Kidney (tissue), 14 donors: Measurements from ENCODE around the gene FAM131B. TPM values are rescaled to one million over a fixed set of nuclear protein-coding genes. Genes with fewer than 3 reads are reported as not detected.
A peak's percentile ranks its signal among the peaks of the same experiment; 100 is the strongest.

Experiments
- DNase-seq, 5 donors: peaks; one replicate each; pipeline ENCODE4 v3.0.0-alpha.2; 2013 to 2020
- FAIRE-seq: peaks from 2 replicates; lab custom pipeline; 2012; peaks lifted over from hg19 to GRCh38; lab: Jason Lieb, UNC
- H3K27ac ChIP-seq, 2 donors: one replicate each; pipeline ENCODE4 v1.7.0; 2013; ENCODE audit warnings: low read depth in 2 of 2, low read length in 2 of 2, inconsistent platforms in 1 of 2
- H3K27me3 ChIP-seq: one replicate; pipeline ENCODE4 v1.7.1; 2013; ENCODE audit warnings: low read length, inconsistent platforms; ENCODE audit not compliant: control insufficient read depth, insufficient read depth
- H3K36me3 ChIP-seq, 3 donors: one replicate each; pipeline versions ENCODE4 v1.7.0 to v1.7.1; 2013; ENCODE audit warnings: low read length in 3 of 3, control low read depth in 1 of 3, inconsistent platforms in 1 of 3; ENCODE audit not compliant: insufficient read depth in 3 of 3, control insufficient read depth in 2 of 3
- H3K4me1 ChIP-seq, 3 donors: one replicate each; pipeline versions ENCODE4 v1.7.0 to v1.7.1; 2013; ENCODE audit warnings: low read length in 3 of 3, inconsistent platforms in 1 of 3, low read depth in 1 of 3; ENCODE audit not compliant: control insufficient read depth in 2 of 3, insufficient read depth in 2 of 3
- H3K4me3 ChIP-seq, 3 donors: one replicate each; pipeline versions ENCODE4 v1.7.0 to v1.8.1; 2013; ENCODE audit warnings: low read length in 3 of 3, control low read depth in 1 of 3, inconsistent platforms in 1 of 3
- H3K9ac ChIP-seq, 3 donors: one replicate each; pipeline versions ENCODE4 v1.7.0 to v1.7.1; 2013; ENCODE audit warnings: low read length in 3 of 3, control low read depth in 1 of 3, inconsistent platforms in 1 of 3
- H3K9me3 ChIP-seq, 3 donors: one replicate each; pipeline versions ENCODE4 v1.7.0 to v1.7.1; 2013; ENCODE audit warnings: low read length in 3 of 3, control low read depth in 1 of 3, inconsistent platforms in 1 of 3; ENCODE audit not compliant: control insufficient read depth in 2 of 3, insufficient read depth in 1 of 3
- intact Hi-C: fragments of 100-400 bp; cut with DNase I; formaldehyde crosslinking; loops from one replicate; pipeline ENCODE4 v1.11.1; 2022
- polyA plus RNA-seq: library from polyadenylated mRNA; stranded (reverse); fragments of 350-450 nt; fragmentation: Illumina TruSeq; extraction: RNeasy Lipid Tissue Mini Kit (QIAGEN cat#74804); gene quantifications from one replicate; pipeline ENCODE4 v1.2.3, GENCODE V29; 2014; ENCODE audit warnings: low read depth, low replicate concordance; ENCODE audit not compliant: insufficient read depth
- total RNA-seq: library from RNA; stranded (reverse); fragmentation: NEBNext Ultra II Directional; extraction: Animal tissue kit (Norgen Biotek cat#: 25700); gene quantifications from one replicate; pipeline ENCODE4 v1.2.1, GENCODE V29; 2021
- TF ChIP-seq, protein P1 (sequence below): IDR thresholded peaks from 3 replicates; pipeline ENCODE4 v1.5.1; 2012; ENCODE audit warnings: mild to moderate bottlenecking, moderate library complexity, borderline replicate concordance; ENCODE audit not compliant: insufficient read depth; ENCODE audit errors: extremely low read depth
- donor health status: control.
- donor health status: control.
- donor health status: control.
- donor health status: control.
- donor health status: control.
- donor health status: DM: yes; HTN: yes; CAD: no.
- donor health status: Normal renal cell carcinoma (clear cell type).

The FAM131B gene
- total and polyA plus RNA-seq, 2 donors from 2014 or later, result 0.19 to 0.82 TPM

DNA sequence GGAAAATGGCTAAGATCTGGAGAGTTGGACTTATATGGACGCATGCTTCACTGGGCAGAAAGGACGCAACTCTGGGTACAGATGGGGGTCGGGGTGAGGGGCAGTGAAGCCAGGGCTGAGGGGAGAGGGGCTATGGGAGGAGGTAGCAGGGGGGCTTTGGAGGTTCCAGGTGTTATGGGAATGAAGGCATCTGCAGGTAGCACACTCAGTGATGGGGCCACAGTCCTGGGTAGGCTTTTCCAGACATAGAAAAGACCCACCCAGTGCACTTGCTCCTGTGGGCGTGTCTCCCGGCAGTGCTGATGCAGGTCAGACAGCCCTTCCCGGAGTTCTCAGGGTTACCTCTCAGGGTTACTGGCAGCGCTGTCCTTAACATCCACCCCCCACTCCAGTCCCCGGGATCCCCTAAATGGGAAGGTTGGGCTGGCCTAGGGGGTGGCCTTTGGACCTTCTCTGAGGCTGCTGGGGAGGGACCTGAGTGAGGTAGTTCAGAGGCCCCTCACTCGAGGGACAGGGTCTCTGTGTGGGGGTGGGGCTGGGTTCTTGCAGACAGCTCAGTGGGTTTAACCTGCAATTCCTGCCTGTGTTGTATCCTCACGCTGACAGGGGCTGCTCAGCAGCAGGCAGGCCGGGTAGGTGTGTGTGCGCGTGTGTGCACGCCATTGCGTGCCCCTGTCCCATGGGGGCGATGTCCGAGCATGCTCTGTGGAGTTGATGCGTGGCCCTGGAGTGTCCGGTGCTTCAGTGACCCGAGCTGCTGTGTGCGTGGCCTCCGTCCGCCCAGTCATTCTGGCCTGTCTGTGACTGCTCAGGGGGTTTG, 24.9 kb upstream of the FAM131B start:
- Histone ChIP-seq H3K9me3 (no peaks in the 10 kb centered on the region), H3K27me3 (no peaks in the 10 kb centered on the region), H3K4me3 (no peak overlapping the region), H3K9ac (no peak overlapping the region), H3K36me3 (peaks cover 3 to 15% (median 8%) of the 10 kb centered on the region in 3 donors), H3K27ac (no peak overlapping the region), H3K4me1 (peaks cover 0 to 33% (median 12%) of the 10 kb centered on the region in 3 donors)
- peak in 1 of 5 donors; percentile 66 for DNase-seq
- intact Hi-C loops, result no loop called here
- TF ChIP-seq, protein P1, sequence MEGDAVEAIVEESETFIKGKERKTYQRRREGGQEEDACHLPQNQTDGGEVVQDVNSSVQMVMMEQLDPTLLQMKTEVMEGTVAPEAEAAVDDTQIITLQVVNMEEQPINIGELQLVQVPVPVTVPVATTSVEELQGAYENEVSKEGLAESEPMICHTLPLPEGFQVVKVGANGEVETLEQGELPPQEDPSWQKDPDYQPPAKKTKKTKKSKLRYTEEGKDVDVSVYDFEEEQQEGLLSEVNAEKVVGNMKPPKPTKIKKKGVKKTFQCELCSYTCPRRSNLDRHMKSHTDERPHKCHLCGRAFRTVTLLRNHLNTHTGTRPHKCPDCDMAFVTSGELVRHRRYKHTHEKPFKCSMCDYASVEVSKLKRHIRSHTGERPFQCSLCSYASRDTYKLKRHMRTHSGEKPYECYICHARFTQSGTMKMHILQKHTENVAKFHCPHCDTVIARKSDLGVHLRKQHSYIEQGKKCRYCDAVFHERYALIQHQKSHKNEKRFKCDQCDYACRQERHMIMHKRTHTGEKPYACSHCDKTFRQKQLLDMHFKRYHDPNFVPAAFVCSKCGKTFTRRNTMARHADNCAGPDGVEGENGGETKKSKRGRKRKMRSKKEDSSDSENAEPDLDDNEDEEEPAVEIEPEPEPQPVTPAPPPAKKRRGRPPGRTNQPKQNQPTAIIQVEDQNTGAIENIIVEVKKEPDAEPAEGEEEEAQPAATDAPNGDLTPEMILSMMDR, result no peak
- no peak for FAIRE-seq

DNA sequence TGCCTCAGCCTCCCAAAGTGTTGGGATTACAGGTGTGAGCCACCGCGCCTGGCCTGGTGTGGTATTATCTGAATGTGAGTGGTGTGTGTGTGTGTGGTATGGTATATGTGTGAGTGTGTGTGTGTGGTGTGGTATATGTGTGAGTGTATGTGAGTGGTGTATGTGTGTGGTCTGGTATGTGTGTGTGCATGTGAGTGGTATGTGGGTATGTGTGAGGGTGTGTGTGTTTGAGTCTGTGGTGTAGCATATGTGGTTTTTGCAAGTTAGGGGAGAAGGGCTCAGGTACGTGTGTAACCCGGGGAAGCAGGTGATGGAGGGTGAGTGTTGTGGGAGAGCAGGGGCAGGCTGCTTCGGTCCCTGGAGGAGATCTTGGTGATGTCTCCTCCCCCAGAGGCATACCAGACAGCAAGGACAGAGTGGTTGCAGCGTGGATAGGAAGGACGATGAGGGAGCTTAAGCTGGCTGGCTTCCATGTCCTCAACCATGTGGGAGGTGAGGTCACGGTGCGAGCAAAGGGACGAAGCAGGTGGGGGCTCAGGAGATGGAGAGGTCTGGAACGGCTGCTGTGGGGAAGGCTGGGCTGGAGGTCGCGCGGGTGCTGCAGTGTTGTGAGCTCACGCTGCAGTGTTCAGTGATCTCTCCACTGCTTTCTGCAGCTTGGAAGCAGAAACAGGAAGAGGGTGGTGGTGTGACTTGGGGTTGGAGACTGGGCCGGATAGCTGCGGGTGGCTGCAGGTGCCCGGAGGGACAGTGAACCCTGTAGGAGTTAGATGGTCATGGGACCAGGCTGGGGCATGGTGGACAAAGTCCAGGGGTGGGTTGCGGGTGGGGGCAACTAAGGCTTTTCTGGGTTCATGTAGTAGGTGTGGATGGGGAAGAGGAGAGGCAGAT, 23.6 kb upstream of the FAM131B start:
- TF ChIP-seq, protein P1, result no peak
- no peak overlapping the region for H3K27ac ChIP-seq
- intact Hi-C loops, result no loop called here
- DNase-seq (peak in 2 of 5 donors; percentile 17 to 72), FAIRE-seq (no peak)
- no peak overlapping the region for H3K9ac ChIP-seq
- peaks cover 0 to 24% (median 12%) of the 10 kb centered on the region in 3 donors for H3K4me1 ChIP-seq
- H3K27me3 ChIP-seq, result no peaks in the 10 kb centered on the region
- peaks cover 3 to 15% (median 5%) of the 10 kb centered on the region in 3 donors for H3K36me3 ChIP-seq
- peak overlapping the region in 1 of 3 donors; percentile 43 for H3K4me3 ChIP-seq
- H3K9me3 ChIP-seq, result no peaks in the 10 kb centered on the region

DNA sequence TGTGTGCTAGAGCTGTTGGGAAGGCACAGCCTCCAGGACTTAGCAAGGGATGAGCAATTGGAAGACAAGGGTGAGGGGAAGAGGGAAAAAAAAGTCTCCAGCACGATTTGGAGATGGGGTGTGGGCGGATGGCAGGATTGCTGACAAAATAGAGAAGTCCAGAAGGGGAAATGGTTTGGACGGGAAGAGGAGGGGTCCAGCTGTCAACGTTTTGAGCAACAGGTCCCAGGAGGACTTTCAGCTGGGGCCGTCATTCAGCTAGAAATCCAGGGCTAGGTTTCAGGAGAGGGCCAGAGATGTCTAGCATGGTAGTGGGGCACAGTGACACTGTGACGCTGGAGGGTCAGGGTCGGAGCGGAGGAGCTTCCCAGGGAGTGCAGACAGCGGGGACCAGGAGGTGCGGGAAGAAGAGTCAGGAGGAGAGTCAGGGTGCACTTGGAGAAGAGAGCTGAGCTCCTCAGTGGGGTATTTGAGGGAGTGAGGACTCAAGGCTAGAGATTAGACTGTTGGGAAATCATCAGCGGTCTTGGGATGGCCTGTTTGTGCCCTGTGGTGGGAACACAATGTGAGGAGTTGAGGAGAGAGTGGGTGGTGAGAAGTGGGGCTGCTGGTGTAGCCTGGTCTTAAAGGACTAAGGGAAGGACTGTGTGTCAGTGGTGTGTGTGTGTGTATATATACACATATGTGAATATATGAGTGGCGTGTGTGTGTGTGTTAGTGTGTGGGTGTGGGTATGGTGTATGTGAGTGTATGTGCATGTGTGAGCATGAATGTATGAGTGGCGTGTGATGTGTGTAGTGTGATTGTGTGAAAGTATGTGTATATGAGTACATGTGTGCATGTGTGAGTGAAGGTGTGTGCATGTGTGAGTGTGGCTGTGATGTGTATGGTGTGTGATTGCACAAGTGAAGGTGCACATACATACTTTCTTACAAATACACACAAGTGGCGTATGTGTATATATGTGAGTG, 22.4 kb upstream of the FAM131B start:
- H3K27me3 ChIP-seq, result no peaks in the 10 kb centered on the region
- FAIRE-seq (no peak), DNase-seq (peak in 1 of 5 donors; percentile 58)
- H3K4me1 ChIP-seq, result peaks cover 0 to 24% (median 12%) of the 10 kb centered on the region in 3 donors
- intact Hi-C loops, result no loop called here
- H3K27ac ChIP-seq, result peak overlapping the region in 1 of 2 donors; percentile 14
- TF ChIP-seq, protein P1, result no peak
- H3K36me3 ChIP-seq, result peaks cover 0 to 10% (median 3%) of the 10 kb centered on the region in 3 donors
- no peaks in the 10 kb centered on the region for H3K9me3 ChIP-seq
- H3K4me3 ChIP-seq, result no peak overlapping the region
- no peak overlapping the region for H3K9ac ChIP-seq
